ENCODE data around the gene CD6. TPM values are rescaled to one million over a fixed set of nuclear protein-coding genes. Genes with fewer than 3 reads are reported as not detected.

CD6 gene
- total and polyA plus RNA-seq, 12 donors: 0.22 to 8.4 (median 2.1) TPM

DNA sequence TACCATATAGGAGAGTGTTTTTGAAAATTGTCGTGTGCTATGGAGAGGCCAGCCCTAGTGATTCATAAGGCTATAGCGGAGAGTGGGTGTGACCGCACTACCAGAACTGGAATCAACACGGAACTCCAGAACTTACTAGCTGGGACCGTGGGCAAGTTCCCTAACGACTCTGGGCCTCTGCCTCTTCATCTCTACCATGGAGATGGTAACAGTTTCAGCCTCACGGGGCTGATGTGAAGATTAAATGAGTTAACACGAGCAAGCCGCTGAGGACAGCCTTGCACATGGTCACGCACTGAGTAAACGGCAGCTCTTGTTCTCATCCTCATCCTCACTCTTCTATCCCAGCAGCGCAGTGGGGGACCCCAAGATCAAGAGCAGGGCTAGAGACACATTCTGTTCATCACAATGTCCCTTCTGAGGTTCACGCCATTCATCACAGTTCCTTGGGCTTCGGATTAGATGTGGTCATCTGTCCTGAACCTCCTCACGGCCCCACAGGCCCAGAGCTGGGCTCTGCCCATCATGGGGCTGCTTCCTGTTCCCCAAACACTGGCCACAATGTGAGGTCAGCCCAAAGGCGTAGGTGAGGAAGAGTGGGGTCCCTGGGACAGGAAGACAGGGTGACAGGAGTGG is 83.6 kb downstream of the CD6 start:
- H3K27ac ChIP-seq: no peak overlapping the region
- TF ChIP-seq CTCF (IDR thresholded peaks at IDR 0.05) (no peak), POLR2A (IDR thresholded peaks at IDR 0.05) (no peak)
- no peaks in the 10 kb centered on the region for H3K36me3 ChIP-seq (replicated peaks in 1 of 2)
- no peaks in the 10 kb centered on the region for H3K4me1 ChIP-seq (replicated peaks in 1 of 2)
- no peaks in the 10 kb centered on the region for H3K9me3 ChIP-seq (replicated peaks in 1 of 3)
- DNase-seq: no peak
- WGBS, 4 donors: 81 to 89% (median 85%) methylated on average over 16 of the region's 16 CpGs
- intact Hi-C loops (cut with DNase I): no loop called here
- H3K27me3 ChIP-seq: no peaks in the 10 kb centered on the region
- H3K4me3 ChIP-seq: no peak overlapping the region

DNA sequence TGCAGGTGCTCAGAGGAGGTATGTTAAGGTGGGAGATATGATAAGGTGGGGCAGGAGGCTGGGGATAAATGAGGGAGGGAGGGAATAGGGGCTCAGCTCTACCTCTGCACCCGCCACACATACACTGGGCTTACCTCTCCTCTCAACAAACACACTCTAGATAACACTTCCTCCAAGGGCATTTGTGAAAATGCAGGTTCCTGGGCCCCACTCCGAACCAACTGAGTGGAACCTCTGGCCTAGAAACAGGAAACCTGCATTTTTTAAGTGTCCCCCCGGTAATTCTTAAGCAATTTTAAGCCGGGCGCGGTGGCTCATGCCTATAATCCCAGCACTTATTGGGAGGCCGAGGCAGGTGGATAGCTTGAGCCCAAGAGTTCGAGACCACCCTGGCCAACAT is 84.3 kb downstream of the CD6 start:
- Histone ChIP-seq H3K27ac (no peak overlapping the region), H3K36me3 (replicated peaks in 1 of 2) (no peaks in the 10 kb centered on the region), H3K4me1 (replicated peaks in 1 of 2) (no peaks in the 10 kb centered on the region), H3K9me3 (replicated peaks in 1 of 3) (no peaks in the 10 kb centered on the region), H3K4me3 (no peak overlapping the region), H3K27me3 (no peaks in the 10 kb centered on the region)
- intact Hi-C loops (cut with DNase I): no loop called here
- no peak for TF ChIP-seq POLR2A (IDR thresholded peaks at IDR 0.05)
- no peak for TF ChIP-seq CTCF (IDR thresholded peaks at IDR 0.05)
- WGBS, 4 donors: 89 to 94% (median 93%) methylated on average over 8 of the region's 8 CpGs
- DNase-seq: no peak

GRCh38 chr11:61056571-61056970 is 85.1 kb downstream of the CD6 start:
- Histone ChIP-seq H3K9me3 (replicated peaks in 1 of 3) (no peaks in the 10 kb centered on the region), H3K27ac (no peak overlapping the region), H3K36me3 (replicated peaks in 1 of 2) (no peaks in the 10 kb centered on the region), H3K4me3 (no peak overlapping the region), H3K4me1 (replicated peaks in 1 of 2) (no peaks in the 10 kb centered on the region), H3K27me3 (no peaks in the 10 kb centered on the region)
- no peak for DNase-seq
- TF ChIP-seq CTCF (IDR thresholded peaks at IDR 0.05) (no peak), POLR2A (IDR thresholded peaks at IDR 0.05) (no peak)
- 75 to 89% (median 77%) methylated on average over 4 to 6 of the region's 6 CpGs for WGBS, 4 donors
- intact Hi-C loops (cut with DNase I): no loop called here

GRCh38 chr11:61056981-61057380 is 85.5 kb downstream of the CD6 start:
- intact Hi-C loops (cut with DNase I): no loop called here
- no peaks in the 10 kb centered on the region for H3K36me3 ChIP-seq (replicated peaks in 1 of 2)
- no peaks in the 10 kb centered on the region for H3K4me1 ChIP-seq (replicated peaks in 1 of 2)
- no peak for DNase-seq
- no peaks in the 10 kb centered on the region for H3K27me3 ChIP-seq
- H3K9me3 ChIP-seq (replicated peaks in 1 of 3): no peaks in the 10 kb centered on the region
- no peak overlapping the region for H3K4me3 ChIP-seq
- TF ChIP-seq POLR2A (IDR thresholded peaks at IDR 0.05): no peak
- no peak for TF ChIP-seq CTCF (IDR thresholded peaks at IDR 0.05)
- H3K27ac ChIP-seq: no peak overlapping the region
- 74 to 81% (median 76%) methylated on average over 7 of the region's 7 CpGs for WGBS, 4 donors
